Common myeloid progenitor, CD34-positive (primary cell): ENCODE data around the gene SLX1A.
"Not testable (repeated sequence)": the region's sequence is repeated elsewhere in the genome, so short reads cannot be mapped to it uniquely, and the experiment has no call there.

Source experiments
- CTCF ChIA-PET: fragments of 350-600 bp; sonication (Branson Sonifier 250); formaldehyde crosslinking; loops from one replicate; lab custom pipeline; 2021; ENCODE audit warnings: antibody characterized with exemption; lab: Charles Lee
- POLR2A ChIA-PET: fragments of 350-600 bp; sonication (Branson Sonifier 250); formaldehyde crosslinking; loops from one replicate; lab custom pipeline; 2021; ENCODE audit warnings: antibody characterized with exemption; lab: Charles Lee
- DNase-seq, 3 donors: peaks; one replicate each; pipeline versions ENCODE4 v3.0.0 to v3.0.0-alpha.2; 2013
- H3K27ac ChIP-seq, 2 experiments: 1 replicate in 1 of 2; 2 replicates in 1 of 2; pipeline ENCODE4 v1.7.0; 2013; ENCODE audit warnings: inconsistent platforms in 2 of 2, low read length in 2 of 2, mild to moderate bottlenecking in 2 of 2, low read depth in 1 of 2, moderate library complexity in 1 of 2; ENCODE audit not compliant: severe bottlenecking in 2 of 2, insufficient read depth in 1 of 2, poor library complexity in 1 of 2
- H3K27me3 ChIP-seq, 5 experiments: replicated peaks in 2 of 5; 1 replicate in 3 of 5; 2 replicates in 2 of 5; pipeline versions ENCODE4 v1.6.1 to v1.7.0; 2013; ENCODE audit warnings: low read length in 4 of 5, mild to moderate bottlenecking in 2 of 5, moderate library complexity in 2 of 5, inconsistent platforms in 1 of 5; ENCODE audit not compliant: insufficient read depth in 5 of 5, control insufficient read depth in 4 of 5
- H3K36me3 ChIP-seq, 4 experiments: 1 replicate in 2 of 4; 2 replicates in 2 of 4; pipeline versions ENCODE4 v1.6.1 to v1.7.0; 2013; ENCODE audit warnings: low read length in 3 of 4, control low read depth in 1 of 4, mild to moderate bottlenecking in 1 of 4; ENCODE audit not compliant: control insufficient read depth in 4 of 4, insufficient read depth in 4 of 4
- H3K4me1 ChIP-seq, 4 experiments: 1 replicate in 3 of 4; 2 replicates in 1 of 4; pipeline versions ENCODE4 v1.6.1 to v1.7.1; 2013; ENCODE audit warnings: low read length in 3 of 4, mild to moderate bottlenecking in 3 of 4, control low read depth in 1 of 4, inconsistent platforms in 1 of 4, moderate library complexity in 1 of 4; ENCODE audit not compliant: control insufficient read depth in 4 of 4, insufficient read depth in 4 of 4; ENCODE audit errors: control extremely low read depth in 1 of 4
- H3K4me3 ChIP-seq, 7 experiments: 1 replicate in 4 of 7; 2 replicates in 3 of 7; pipeline versions ENCODE4 v1.5.1 to v1.7.0; 2013; ENCODE audit warnings: mild to moderate bottlenecking in 7 of 7, low read length in 6 of 7, moderate library complexity in 6 of 7, inconsistent platforms in 2 of 7, low read depth in 2 of 7, control low read depth in 1 of 7; ENCODE audit not compliant: insufficient read depth in 4 of 7, control insufficient read depth in 1 of 7; ENCODE audit errors: extremely low read depth in 1 of 7
- H3K9me3 ChIP-seq, 5 experiments: 1 replicate in 4 of 5; 2 replicates in 1 of 5; pipeline versions ENCODE4 v1.6.1 to v1.7.1; 2013; ENCODE audit warnings: low read length in 4 of 5, mild to moderate bottlenecking in 2 of 5, inconsistent platforms in 1 of 5, low read depth in 1 of 5, moderate library complexity in 1 of 5; ENCODE audit not compliant: control insufficient read depth in 4 of 5, insufficient read depth in 2 of 5; ENCODE audit errors: control extremely low read depth in 1 of 5
- WGBS: methylation state at CpG from one replicate; pipeline ENCODE4 v1.1.5; 2013; ENCODE audit not compliant: insufficient coverage; 5-methylcytosine and 5-hydroxymethylcytosine counted together

The SLX1A gene

DNA sequence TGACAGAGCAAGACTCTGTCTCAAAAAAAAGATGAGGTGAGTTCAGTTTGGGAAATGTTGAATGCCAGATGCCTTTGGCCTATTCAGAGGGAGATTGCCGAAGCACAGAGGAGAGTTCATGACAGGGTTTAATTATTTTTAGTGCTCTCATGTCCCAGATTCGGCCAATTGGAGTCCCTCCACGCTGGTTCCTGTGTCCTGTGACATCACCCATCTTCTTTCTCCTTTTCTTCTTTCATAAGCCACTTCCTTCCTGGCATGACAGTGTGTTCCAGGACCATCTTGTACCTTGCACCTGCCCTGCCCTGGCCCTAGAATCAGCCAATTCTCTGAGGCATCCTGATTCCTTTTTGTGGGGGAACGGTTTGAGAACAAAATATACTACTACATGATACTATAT is 17.7 kb downstream of the SLX1A start:
- H3K4me1 ChIP-seq, H3K27ac ChIP-seq, CTCF ChIA-PET, DNase-seq, H3K36me3 ChIP-seq, POLR2A ChIA-PET, H3K27me3 ChIP-seq, H3K9me3 ChIP-seq, H3K4me3 ChIP-seq: not testable (repeated sequence)
- no CpG with 5 or more reads among the region's 4 CpGs for WGBS

DNA sequence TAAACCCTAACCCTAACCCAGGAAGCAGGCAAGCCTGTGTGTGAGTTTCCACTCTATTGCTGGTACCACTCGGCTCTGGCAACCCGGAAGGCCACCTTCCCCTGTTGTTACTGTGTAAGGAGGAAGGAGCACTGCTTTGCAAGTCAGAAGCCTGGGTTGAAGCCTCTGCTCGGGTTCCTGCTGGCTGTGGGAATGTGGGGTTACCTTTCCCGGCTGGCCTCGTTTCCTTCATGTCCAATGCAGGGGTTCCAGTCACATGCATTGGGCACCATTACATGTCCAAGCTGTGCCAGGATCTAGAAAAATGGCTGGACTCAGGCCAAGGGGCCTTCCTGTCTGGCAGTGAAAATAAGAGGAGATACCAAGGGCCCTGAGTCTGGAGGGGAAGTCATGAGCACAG is 23.4 kb downstream of the SLX1A start:
- DNase-seq, H3K4me1 ChIP-seq, H3K27me3 ChIP-seq, H3K27ac ChIP-seq, POLR2A ChIA-PET, H3K9me3 ChIP-seq, H3K4me3 ChIP-seq, H3K36me3 ChIP-seq, CTCF ChIA-PET: not testable (repeated sequence)
- WGBS: no CpG with 5 or more reads among the region's 5 CpGs
